Fibroblast of lung (primary cell): ENCODE results near the gene KRT80.

ENCODE experiments used
- CTCF ChIP-seq, 2 donors: IDR thresholded peaks in 1 of 2; conservative IDR thresholded peaks in 1 of 2; 1 replicate in 1 of 2; 2 replicates in 1 of 2; pipeline ENCODE4 v1.5.1; 2011 to 2012; ENCODE audit warnings: low read length in 2 of 2, control low read depth in 1 of 2, inconsistent platforms in 1 of 2, low read depth in 1 of 2, mild to moderate bottlenecking in 1 of 2
- EZH2 ChIP-seq: IDR thresholded peaks from 2 replicates; pipeline ENCODE4 v1.5.1; 2012; ENCODE audit warnings: low read length, control low read depth, mild to moderate bottlenecking; ENCODE audit errors: missing control alignments

- peak; percentile 94 to 98 for TF ChIP-seq CTCF (conservative IDR thresholded peaks at IDR 0.05 in 1 of 2, IDR thresholded peaks at IDR 0.05 in 1 of 2; ENCODE audit: low read depth in 1 of 2, low read length in 2 of 2)
- TF ChIP-seq EZH2: no peak
Observed at GRCh38 chr12:52156757-52157565, 34.9 kb downstream of the KRT80 start.
